Measurements from ENCODE around the gene ANKH.

Gene ANKH

GRCh38 chr5:14768508-14769365 lies 102.8 kb downstream of the ANKH start:
- Mint-ChIP-seq H3K36me3 (peaks cover 18% of the 10 kb centered on the region), H3K27ac (no peak overlapping the region), H3K4me3 (no peak overlapping the region), H3K9me3 (no peaks in the 10 kb centered on the region), H3K27me3 (no peaks in the 10 kb centered on the region), H3K4me1 (peaks cover 19% of the 10 kb centered on the region)
- CTCF ChIA-PET = interaction anchor here (1.2 to 1.5 kb wide), 2 partner anchors 12 to 23 kb away, joined by 4 read pairs; no protein-coding TSS in a partner anchor
- no peak for DNase-seq

DNA sequence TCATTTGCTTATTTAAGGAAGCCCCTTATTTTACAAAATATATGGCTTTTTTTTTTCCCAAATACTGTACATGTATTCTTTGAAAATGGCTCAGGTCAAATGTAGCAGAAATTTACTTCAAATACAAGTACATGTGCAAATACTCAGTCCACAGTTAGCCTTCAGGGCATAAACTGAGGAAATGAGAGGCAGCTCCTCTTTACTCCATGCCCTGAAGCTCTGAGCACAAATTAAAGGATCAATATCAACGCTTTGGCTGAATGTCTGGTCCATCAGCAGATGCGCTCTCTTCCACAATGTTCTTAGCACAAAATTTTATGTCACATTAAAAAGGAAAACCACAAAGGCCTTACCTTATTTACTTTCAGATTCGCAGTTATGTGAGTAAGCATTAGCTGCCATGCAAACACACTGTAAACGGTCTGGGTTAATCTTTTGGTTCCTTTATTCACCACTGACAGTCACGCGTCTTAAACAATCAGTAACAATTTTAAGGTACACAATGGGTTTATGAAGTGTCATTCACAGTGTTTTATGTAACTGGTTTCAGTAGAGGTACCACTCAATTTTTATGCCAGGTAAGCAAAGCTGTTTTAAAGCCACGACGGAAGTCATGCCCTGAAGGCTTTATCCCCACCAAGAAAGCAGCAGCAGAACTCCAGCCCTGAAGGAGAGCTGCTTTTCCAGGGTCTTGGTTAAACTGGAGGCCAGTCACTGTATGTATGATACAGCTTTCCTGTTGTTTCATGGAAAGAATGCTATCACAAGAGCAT lies 103.7 kb downstream of the ANKH start:
- no peaks in the 10 kb centered on the region for H3K27me3 Mint-ChIP-seq
- peaks cover 18% of the 10 kb centered on the region for H3K36me3 Mint-ChIP-seq
- DNase-seq = no peak
- no peaks in the 10 kb centered on the region for H3K9me3 Mint-ChIP-seq
- peaks cover 19% of the 10 kb centered on the region for H3K4me1 Mint-ChIP-seq
- CTCF ChIA-PET = interaction anchor here (0.7 to 1.5 kb wide), 3 partner anchors 12 to 372 kb away, joined by 3 to 4 read pairs (median 4); no protein-coding TSS in a partner anchor
- no peak overlapping the region for H3K4me3 Mint-ChIP-seq
- no peak overlapping the region for H3K27ac Mint-ChIP-seq

DNA sequence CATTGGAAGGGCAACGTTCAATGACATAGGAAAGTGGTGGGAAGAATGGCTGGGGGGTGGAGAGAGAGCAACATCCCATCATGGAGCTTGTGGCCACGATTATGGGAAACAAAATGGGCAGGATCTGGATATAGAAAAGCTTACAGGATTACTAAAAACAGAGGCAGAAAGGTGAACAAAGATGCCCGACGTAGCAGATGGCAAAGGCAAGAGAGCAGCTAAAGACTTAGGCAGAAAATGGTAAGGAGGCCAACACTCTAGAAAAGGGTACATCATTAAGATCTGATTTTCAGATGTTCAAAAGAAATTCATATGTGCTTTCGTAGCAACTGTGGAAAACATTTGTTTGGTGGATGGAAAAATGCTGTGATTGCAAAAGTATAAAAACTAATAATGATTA lies 104.5 kb downstream of the ANKH start:
- DNase-seq = no peak
- H3K36me3 Mint-ChIP-seq = peaks cover 18% of the 10 kb centered on the region
- CTCF ChIA-PET = interaction anchor here (0.7 kb wide), 1 partner anchor 371 kb away, joined by 3 read pairs; no protein-coding TSS in a partner anchor
- no peak overlapping the region for H3K4me3 Mint-ChIP-seq
- no peak overlapping the region for H3K27ac Mint-ChIP-seq
- H3K9me3 Mint-ChIP-seq = no peaks in the 10 kb centered on the region
- H3K27me3 Mint-ChIP-seq = no peaks in the 10 kb centered on the region
- peaks cover 19% of the 10 kb centered on the region for H3K4me1 Mint-ChIP-seq

GRCh38 chr5:14766584-14766983 lies 105.0 kb downstream of the ANKH start:
- peaks cover 19% of the 10 kb centered on the region for H3K4me1 Mint-ChIP-seq
- no peak overlapping the region for H3K27ac Mint-ChIP-seq
- no peaks in the 10 kb centered on the region for H3K9me3 Mint-ChIP-seq
- H3K36me3 Mint-ChIP-seq = peaks cover 18% of the 10 kb centered on the region
- DNase-seq = no peak
- no peak overlapping the region for H3K4me3 Mint-ChIP-seq
- H3K27me3 Mint-ChIP-seq = no peaks in the 10 kb centered on the region
- CTCF ChIA-PET = no interaction called here

DNA sequence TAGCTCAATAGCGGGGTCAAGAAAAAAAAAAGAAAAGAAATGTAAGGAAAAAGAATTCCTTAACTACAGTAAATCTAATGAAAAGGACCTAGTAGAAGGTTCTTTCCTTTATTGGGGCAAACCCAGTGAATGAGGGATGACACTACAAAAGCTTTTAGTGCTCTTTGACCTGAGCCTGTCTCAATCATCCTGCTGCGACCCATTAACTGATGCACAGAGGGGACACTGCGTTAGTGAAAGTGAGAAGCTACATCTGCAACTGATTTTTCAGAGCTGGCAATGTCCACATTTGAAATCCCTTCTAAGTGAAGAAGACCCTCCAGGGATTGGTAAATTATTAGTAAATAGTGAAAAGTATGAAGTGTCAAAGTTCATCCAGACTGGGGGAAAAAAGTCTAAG lies 106.0 kb downstream of the ANKH start:
- Mint-ChIP-seq H3K27ac (no peak overlapping the region), H3K4me1 (peaks cover 19% of the 10 kb centered on the region), H3K4me3 (no peak overlapping the region), H3K36me3 (peaks cover 18% of the 10 kb centered on the region), H3K27me3 (no peaks in the 10 kb centered on the region), H3K9me3 (no peaks in the 10 kb centered on the region)
- DNase-seq = no peak
- CTCF ChIA-PET = no interaction called here

GRCh38 chr5:14762549-14763216 lies 108.9 kb downstream of the ANKH start:
- Mint-ChIP-seq H3K9me3 (no peaks in the 10 kb centered on the region), H3K27me3 (no peaks in the 10 kb centered on the region), H3K4me1 (peaks cover 9% of the 10 kb centered on the region), H3K4me3 (no peak overlapping the region), H3K27ac (no peak overlapping the region), H3K36me3 (peaks cover 15% of the 10 kb centered on the region)
- no peak for DNase-seq
- CTCF ChIA-PET = interaction anchor here (0.8 to 1.0 kb wide), 3 partner anchors 13 to 105 kb away, joined by 3 read pairs; no protein-coding TSS in a partner anchor

DNA sequence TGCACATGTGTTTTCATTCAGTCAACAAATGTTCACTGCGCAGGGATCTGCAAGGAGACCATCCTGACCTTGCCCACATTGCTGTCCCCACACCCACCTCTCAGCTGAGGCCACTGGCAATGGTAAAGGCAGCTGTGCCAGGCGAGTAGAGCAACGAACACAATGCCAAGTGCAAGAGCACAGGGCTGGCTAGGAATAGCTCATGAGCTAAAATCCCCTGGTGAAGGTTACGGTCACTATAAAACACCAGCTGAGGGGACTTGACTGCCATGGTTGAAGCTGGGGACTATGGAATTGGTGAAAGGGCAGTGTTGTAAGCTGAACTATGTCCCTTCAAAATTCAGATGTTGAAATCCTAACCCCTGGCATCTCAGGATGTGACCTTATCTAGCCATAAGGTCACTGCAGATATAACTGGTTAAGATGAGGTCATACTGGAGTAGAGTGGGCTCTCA lies 111.0 kb downstream of the ANKH start:
- CTCF ChIA-PET = no interaction called here
- no peak overlapping the region for H3K27ac Mint-ChIP-seq
- H3K4me3 Mint-ChIP-seq = no peak overlapping the region
- H3K27me3 Mint-ChIP-seq = no peaks in the 10 kb centered on the region
- DNase-seq = no peak
- peaks cover 6% of the 10 kb centered on the region for H3K36me3 Mint-ChIP-seq
- no peaks in the 10 kb centered on the region for H3K4me1 Mint-ChIP-seq
- H3K9me3 Mint-ChIP-seq = no peaks in the 10 kb centered on the region

DNA sequence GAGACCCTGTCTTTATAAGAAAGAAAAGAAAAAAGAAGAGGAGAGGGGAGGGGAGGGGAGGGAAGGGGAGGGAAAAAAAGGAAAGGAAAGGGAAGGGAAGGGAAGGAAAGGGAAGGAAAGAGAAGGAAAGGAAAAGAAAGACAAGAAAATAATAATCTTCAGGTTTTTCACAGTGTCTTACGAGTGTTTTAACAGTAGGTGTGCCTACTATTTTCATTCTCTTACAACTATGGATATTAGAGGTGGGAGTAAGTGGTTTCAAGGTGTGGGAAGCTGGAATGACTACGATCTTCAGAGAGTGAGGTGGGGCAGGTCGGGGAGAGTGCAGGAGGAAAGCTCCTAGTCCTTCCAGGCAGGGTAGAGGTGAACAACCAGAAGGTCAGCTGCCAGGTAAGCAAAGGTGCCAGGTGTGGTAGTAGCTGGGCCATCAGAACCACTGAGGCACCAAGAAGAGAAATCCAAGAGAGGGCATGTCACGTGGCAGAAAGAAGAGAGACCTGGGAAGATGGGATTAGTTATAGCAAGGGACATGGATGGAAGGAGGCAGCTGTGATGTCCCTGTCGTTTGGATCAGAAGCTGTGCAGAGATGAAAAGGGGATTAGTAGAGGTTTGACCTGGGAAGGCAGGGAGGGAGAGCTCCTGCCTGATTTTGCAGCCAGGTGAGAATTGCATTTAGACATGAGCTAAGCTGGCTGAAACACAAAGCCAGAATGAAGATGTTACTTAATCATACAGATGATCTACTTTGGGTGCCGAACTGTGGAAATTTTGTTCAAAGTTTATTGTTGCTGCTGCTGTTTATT lies 111.6 kb downstream of the ANKH start:
- no peak overlapping the region for H3K27ac Mint-ChIP-seq
- CTCF ChIA-PET = no interaction called here
- no peak overlapping the region for H3K4me3 Mint-ChIP-seq
- no peaks in the 10 kb centered on the region for H3K4me1 Mint-ChIP-seq
- no peaks in the 10 kb centered on the region for H3K9me3 Mint-ChIP-seq
- no peaks in the 10 kb centered on the region for H3K27me3 Mint-ChIP-seq
- H3K36me3 Mint-ChIP-seq = peaks cover under 1% of the 10 kb centered on the region
- no peak for DNase-seq

- DNase-seq = no peak
- Mint-ChIP-seq H3K36me3 (peaks cover 7% of the 10 kb centered on the region), H3K9me3 (no peaks in the 10 kb centered on the region), H3K4me3 (no peak overlapping the region), H3K27ac (no peak overlapping the region), H3K4me1 (no peaks in the 10 kb centered on the region), H3K27me3 (no peaks in the 10 kb centered on the region)
- CTCF ChIA-PET = no interaction called here
Observed at GRCh38 chr5:14757850-14758249, 113.7 kb downstream of the ANKH start.

GRCh38 chr5:14756478-14756877 lies 115.1 kb downstream of the ANKH start:
- Mint-ChIP-seq H3K27ac (no peak overlapping the region), H3K9me3 (no peaks in the 10 kb centered on the region), H3K4me1 (no peaks in the 10 kb centered on the region), H3K27me3 (no peaks in the 10 kb centered on the region), H3K36me3 (peaks cover 11% of the 10 kb centered on the region), H3K4me3 (no peak overlapping the region)
- CTCF ChIA-PET = no interaction called here
- DNase-seq = no peak

DNA sequence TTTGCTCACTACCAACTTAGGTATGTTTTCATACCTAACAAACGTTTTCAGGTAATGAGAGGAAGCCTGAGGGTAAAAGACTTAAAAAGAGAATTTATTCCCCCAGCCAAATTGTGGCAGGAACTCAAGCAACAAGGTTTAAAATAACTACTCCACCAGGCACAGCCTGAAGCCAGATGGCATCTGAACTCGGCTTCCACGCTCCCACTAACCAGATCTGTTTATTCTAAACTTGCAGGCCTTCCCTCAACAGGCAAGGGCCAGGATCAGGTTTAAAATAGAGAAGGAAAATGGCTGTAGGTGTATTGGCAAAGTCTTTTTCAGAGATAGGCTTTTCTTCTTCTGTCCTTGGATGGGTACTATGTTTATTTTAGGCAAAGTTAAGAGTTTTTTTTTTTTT lies 117.6 kb downstream of the ANKH start:
- DNase-seq = no peak
- Mint-ChIP-seq H3K27ac (no peak overlapping the region), H3K4me1 (no peaks in the 10 kb centered on the region), H3K36me3 (peaks cover 20% of the 10 kb centered on the region), H3K4me3 (no peak overlapping the region), H3K27me3 (no peaks in the 10 kb centered on the region), H3K9me3 (no peaks in the 10 kb centered on the region)
- CTCF ChIA-PET = no interaction called here

- DNase-seq = no peak
- Mint-ChIP-seq H3K27ac (no peak overlapping the region), H3K4me1 (no peaks in the 10 kb centered on the region), H3K9me3 (no peaks in the 10 kb centered on the region), H3K4me3 (no peak overlapping the region), H3K27me3 (no peaks in the 10 kb centered on the region), H3K36me3 (peaks cover 24% of the 10 kb centered on the region)
- CTCF ChIA-PET = interaction anchor here (1.3 kb wide), 1 partner anchor 25 kb away, joined by 4 read pairs; no protein-coding TSS in a partner anchor
Observed at GRCh38 chr5:14753292-14753691, 118.3 kb downstream of the ANKH start.

- DNase-seq = no peak
- Mint-ChIP-seq H3K27me3 (no peaks in the 10 kb centered on the region), H3K27ac (no peak overlapping the region), H3K4me1 (no peaks in the 10 kb centered on the region), H3K4me3 (no peak overlapping the region), H3K9me3 (no peaks in the 10 kb centered on the region), H3K36me3 (peaks cover 27% of the 10 kb centered on the region)
- CTCF ChIA-PET = interaction anchor here (1.3 kb wide), 1 partner anchor 24 kb away, joined by 4 read pairs; no protein-coding TSS in a partner anchor
Observed at GRCh38 chr5:14752497-14753071, 119.0 kb downstream of the ANKH start.

Measured in activated naive CD4-positive, alpha-beta T cell treated with anti-CD3 and anti-CD28 coated beads, Interleukin-2, amount 10 ng/mL, durations not matched to agents 7 days and 5 days (primary cell).